PC-9 (cell line): Measurements from ENCODE around the gene EXOC8. TPM values are rescaled to one million over a fixed set of nuclear protein-coding genes. Genes with fewer than 3 reads are reported as not detected.
A peak's percentile ranks its signal among the peaks of the same experiment; 100 is the strongest.

Experiments used
- BruUV-seq: library from RNA; stranded (reverse); fragments of 400-500 nt; replicated peaks from 2 replicates; lab custom pipeline; 2021; lab: Mats Ljungman, UMichigan
- CTCF ChIA-PET: fragments of 300-600 bp; sonication (Branson Sonifier 250); formaldehyde crosslinking; loops from one replicate; lab custom pipeline; 2022; ENCODE audit warnings: antibody characterized with exemption; lab: Charles Lee
- POLR2A ChIA-PET: fragments of 300-600 bp; sonication (Branson Sonifier 250); formaldehyde crosslinking; loops from one replicate; lab custom pipeline; 2022; ENCODE audit warnings: antibody characterized with exemption; ENCODE audit not compliant: unreplicated experiment; lab: Charles Lee
- DNase-seq, 2 experiments: peaks; one replicate each; pipeline versions ENCODE4 v3.0.0 to v3.0.0-alpha.2; 2015 to 2022; ENCODE audit warnings: mixed read lengths in 1 of 2
- H2AFZ ChIP-seq: fragments of 200-600 bp; sonication (generic); 2 replicates; pipeline ENCODE4 v1.8.1; 2017; ENCODE audit warnings: antibody characterized with exemption
- H3F3A ChIP-seq: fragments of 200-600 bp; sonication (generic); 2 replicates; pipeline ENCODE4 v1.8.1; 2017; ENCODE audit warnings: antibody characterized with exemption, mild to moderate bottlenecking, low read depth; ENCODE audit not compliant: insufficient read depth
- H3K27ac ChIP-seq: fragments of 200-600 bp; sonication (generic); 2 replicates; pipeline ENCODE4 v1.6.1; 2016; ENCODE audit warnings: mixed run types
- H3K27me3 ChIP-seq: fragments of 200-600 bp; sonication (generic); 2 replicates; pipeline ENCODE4 v1.6.1; 2016; ENCODE audit warnings: low read depth, mixed run types; ENCODE audit not compliant: insufficient read depth
- H3K36me3 ChIP-seq: fragments of 200-600 bp; sonication (generic); 2 replicates; pipeline ENCODE4 v1.6.1; 2016; ENCODE audit warnings: low read depth, mixed run types
- H3K4me1 ChIP-seq: fragments of 200-600 bp; sonication (generic); replicated peaks from 2 replicates; pipeline ENCODE4 v1.6.1; 2016; ENCODE audit warnings: mixed run types; ENCODE audit not compliant: insufficient read depth
- H3K4me2 ChIP-seq: fragments of 200-600 bp; sonication (generic); 2 replicates; pipeline ENCODE4 v1.6.1; 2017; ENCODE audit warnings: mixed run types
- H3K4me3 ChIP-seq: fragments of 200-600 bp; sonication (generic); 2 replicates; pipeline ENCODE4 v1.6.1; 2016; ENCODE audit warnings: mixed run types
- H3K79me2 ChIP-seq: fragments of 200-600 bp; sonication (generic); 2 replicates; pipeline ENCODE4 v1.6.1; 2017; ENCODE audit warnings: low read depth, mixed run types
- H3K9me2 ChIP-seq: fragments of 200-600 bp; sonication (generic); 2 replicates; pipeline ENCODE4 v1.8.1; 2017; ENCODE audit warnings: mild to moderate bottlenecking; ENCODE audit not compliant: insufficient read depth
- H3K9me3 ChIP-seq: fragments of 200-600 bp; sonication (generic); 2 replicates; pipeline ENCODE4 v1.8.1; 2016; ENCODE audit warnings: low read depth; ENCODE audit not compliant: insufficient read depth
- H4K20me1 ChIP-seq: fragments of 200-600 bp; sonication (generic); 2 replicates; pipeline ENCODE4 v1.8.1; 2017; ENCODE audit not compliant: insufficient read depth
- CTCF ChIP-seq: fragments of 200-600 bp; sonication (generic); conservative IDR thresholded peaks from 2 replicates; pipeline ENCODE4 v1.6.1; 2017; ENCODE audit warnings: mixed run types, antibody characterized with exemption, mild to moderate bottlenecking, moderate library complexity
- EZH2 ChIP-seq: fragments of 200-600 bp; sonication (generic); IDR thresholded peaks from 2 replicates; pipeline ENCODE4 v1.8.0; 2017; ENCODE audit warnings: antibody characterized with exemption, low read depth
- intact Hi-C: fragments of 100-400 bp; cut with micrococcal nuclease; formaldehyde crosslinking; loops from one replicate; pipeline ENCODE4 v1.10.0; 2022; ENCODE audit not compliant: unreplicated experiment
- total RNA-seq: library from RNA; stranded (reverse); gene quantifications from 2 replicates; pipeline ENCODE4 v1.2.3, GENCODE V29; 2021

The EXOC8 gene
- total RNA-seq, 1 experiment from 2014 or later: 12.1 TPM

- Histone ChIP-seq H3K27me3 (no peaks in the 10 kb centered on the region), H3K9me2 (no peaks in the 10 kb centered on the region), H3F3A (no peaks in the 10 kb centered on the region), H4K20me1 (no peaks in the 10 kb centered on the region), H3K4me3 (no peak overlapping the region), H3K36me3 (no peaks in the 10 kb centered on the region), H2AFZ (no peak overlapping the region), H3K4me1 (no peaks in the 10 kb centered on the region), H3K4me2 (no peak overlapping the region), H3K27ac (no peak overlapping the region), H3K79me2 (no peaks in the 10 kb centered on the region), H3K9me3 (no peaks in the 10 kb centered on the region)
- intact Hi-C loops: loop anchor here (2.0 to 5.0 kb wide), 2 partner anchors 62 to 168 kb away; partner anchors contain the start of gene TSNAX
- no TSS peak for BruUV-seq
- CTCF ChIA-PET: no interaction called here
- no peak for DNase-seq
- TF ChIP-seq CTCF (no peak), EZH2 (no peak)
- POLR2A ChIA-PET: no interaction called here
These were observed 21.5 kb upstream of the EXOC8 start for GRCh38 chr1:231359113-231359512.

- Histone ChIP-seq H3F3A (no peaks in the 10 kb centered on the region), H3K9me3 (no peaks in the 10 kb centered on the region), H3K9me2 (no peaks in the 10 kb centered on the region), H3K4me3 (no peak overlapping the region), H3K4me2 (no peak overlapping the region), H3K79me2 (no peaks in the 10 kb centered on the region), H3K27ac (no peak overlapping the region), H2AFZ (no peak overlapping the region), H3K36me3 (no peaks in the 10 kb centered on the region; the same call in 1 of the 2 replicates), H4K20me1 (no peaks in the 10 kb centered on the region), H3K27me3 (no peaks in the 10 kb centered on the region), H3K4me1 (no peaks in the 10 kb centered on the region)
- TF ChIP-seq CTCF (peak; percentile 89), EZH2 (no peak)
- BruUV-seq: no TSS peak
- CTCF ChIA-PET: interaction anchor here (0.7 to 1.0 kb wide), 2 partner anchors 63 to 226 kb away, joined by 3 to 11 read pairs; no protein-coding TSS in a partner anchor
- DNase-seq: peak; percentile 14 to 71
- POLR2A ChIA-PET: no interaction called here
- intact Hi-C loops: loop anchor here (1.0 to 5.0 kb wide), 4 partner anchors 63 to 232 kb away; partner anchors contain the start of gene TSNAX
These were observed 20.2 kb upstream of the EXOC8 start for GRCh38 chr1:231357831-231358354.

DNA sequence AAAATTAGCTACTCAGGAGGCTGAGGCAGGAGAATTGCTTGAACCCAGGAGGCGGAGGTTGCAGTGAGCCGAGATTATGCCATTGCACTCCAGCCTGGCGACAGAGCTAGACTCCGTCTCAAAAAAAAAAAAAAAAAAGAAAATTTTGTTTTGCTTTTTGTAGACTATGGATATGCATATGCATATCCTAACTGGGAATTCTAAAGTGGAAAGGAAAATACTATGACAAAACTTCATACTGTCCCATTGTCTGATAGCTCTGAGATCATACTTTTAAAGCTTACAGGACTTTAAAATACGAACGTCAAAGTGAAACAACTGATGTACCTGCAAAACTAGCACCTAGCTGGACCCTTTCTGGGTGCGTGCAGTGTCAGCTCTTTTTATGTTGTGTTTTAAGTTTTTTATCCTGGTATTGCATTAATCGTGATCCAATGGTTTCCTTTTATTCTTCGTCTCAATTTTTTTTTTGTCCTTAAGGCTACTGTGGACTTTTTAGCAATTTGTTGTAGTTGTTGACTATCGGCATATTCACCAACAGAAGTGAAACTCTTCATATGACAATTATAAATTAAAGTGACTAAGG is 19.6 kb upstream of the EXOC8 start:
- Histone ChIP-seq H3K9me3 (no peaks in the 10 kb centered on the region), H3K4me1 (no peaks in the 10 kb centered on the region), H3K9me2 (no peaks in the 10 kb centered on the region), H3K4me2 (no peak overlapping the region), H3K79me2 (no peaks in the 10 kb centered on the region), H3K27me3 (no peaks in the 10 kb centered on the region), H3F3A (no peaks in the 10 kb centered on the region), H3K4me3 (no peak overlapping the region), H3K36me3 (no peaks in the 10 kb centered on the region; the same call in 1 of the 2 replicates), H2AFZ (no peak overlapping the region), H3K27ac (no peak overlapping the region), H4K20me1 (no peaks in the 10 kb centered on the region)
- ChIA-PET CTCF (interaction anchor here (0.6 to 1.0 kb wide), 5 partner anchors 64 to 663 kb away, joined by 3 to 11 read pairs (median 6); no protein-coding TSS in a partner anchor), POLR2A (interaction anchor here (0.6 kb wide), 1 partner anchor 352 kb away, joined by 3 read pairs; no protein-coding TSS in a partner anchor)
- DNase-seq: no peak
- no TSS peak for BruUV-seq
- TF ChIP-seq CTCF: no peak
- TF ChIP-seq EZH2: no peak
- intact Hi-C loops: loop anchor here (1.0 to 5.0 kb wide), 2 partner anchors 170 to 233 kb away; partner anchors contain the start of gene TSNAX
